K562 (cell line): Measurements from ENCODE around the gene C13orf46. TPM values are rescaled to one million over a fixed set of nuclear protein-coding genes. Genes with fewer than 3 reads are reported as not detected.

ENCODE experiments used
- ATAC-seq: fragments of 200-7000 bp; cut with Tn5 transposase; 3 replicates; pipeline ENCODE4 v1.9.1; 2020; ENCODE audit warnings: moderate library complexity
- BruUV-seq: library from RNA; stranded (reverse); fragments of 400-500 nt; replicated peaks from 2 replicates; lab custom pipeline; 2021; lab: Mats Ljungman, UMichigan
- CTCF ChIA-PET: fragments of 300-600 bp; formaldehyde crosslinking; extraction: SDS; loops from one replicate; lab custom pipeline; 2021; ENCODE audit warnings: low intra/inter-chr PET ratio; lab: Yijun Ruan, JAX
- POLR2A ChIA-PET: fragments of 300-600, 350-650 bp; sonication (Branson Sonifier 250); formaldehyde crosslinking; extraction: SDS; loops from one replicate; lab custom pipeline; 2021; ENCODE audit warnings: antibody characterized with exemption, inconsistent platforms; lab: Yijun Ruan, JAX
- DNase-seq, 4 experiments: peaks; one replicate each; pipeline versions ENCODE4 v3.0.0 to v3.0.0-alpha.2; 2011 to 2018; ENCODE audit warnings: low spot score in 3 of 4, mixed read lengths in 3 of 4; ENCODE audit errors: extremely low read depth in 1 of 4
- FAIRE-seq: peaks from 2 replicates; lab custom pipeline; 2011; peaks lifted over from hg19 to GRCh38; lab: Jason Lieb, UNC
- H2AFZ ChIP-seq: 2 replicates; pipeline ENCODE4 v1.6.0; 2011; ENCODE audit warnings: low read depth, low read length, control low read depth, inconsistent platforms
- H3K27ac ChIP-seq: fragments of 200-600 bp; 3 replicates; pipeline ENCODE4 v1.8.0; 2011; ENCODE audit warnings: low read depth, mild to moderate bottlenecking, control low read depth, inconsistent platforms, low read length, moderate library complexity, mixed read lengths; ENCODE audit errors: extremely low read depth
- H3K27me3 ChIP-seq, 2 experiments: fragments of 300-600 bp in 1 of 2; 2 replicates in 1 of 2; 3 replicates in 1 of 2; pipeline versions ENCODE4 v1.6.0 to v1.8.0; 2011; ENCODE audit warnings: inconsistent platforms in 2 of 2, low read length in 2 of 2, mild to moderate bottlenecking in 1 of 2, mixed read lengths in 1 of 2, moderate library complexity in 1 of 2; ENCODE audit not compliant: control insufficient read depth in 2 of 2, insufficient read depth in 2 of 2
- H3K36me3 ChIP-seq: fragments of 300-600 bp; 3 replicates; pipeline ENCODE4 v1.8.0; 2011; ENCODE audit warnings: mild to moderate bottlenecking, low read length, inconsistent platforms; ENCODE audit not compliant: control insufficient read depth, insufficient read depth
- H3K4me1 ChIP-seq, 2 experiments: fragments of 200-600 bp in 1 of 2; replicated peaks in 1 of 2; 2 replicates in 1 of 2; 3 replicates in 1 of 2; pipeline versions ENCODE4 v1.5.1 to v1.8.0; 2011; ENCODE audit warnings: inconsistent platforms in 2 of 2, low read length in 2 of 2, mild to moderate bottlenecking in 1 of 2, mixed read lengths in 1 of 2, moderate library complexity in 1 of 2; ENCODE audit not compliant: control insufficient read depth in 2 of 2, insufficient read depth in 2 of 2
- H3K4me2 ChIP-seq: 2 replicates; pipeline ENCODE4 v1.6.1; 2011; ENCODE audit warnings: low read length, control low read depth, inconsistent platforms, mixed read lengths; ENCODE audit not compliant: insufficient read depth
- H3K4me3 ChIP-seq: fragments of 200-600 bp; sonication (generic), shearing (Covaris generic); 2 replicates; pipeline ENCODE4 v1.5.1; 2016; ENCODE audit warnings: control low read depth, inconsistent platforms
- H3K79me2 ChIP-seq: fragments of 200-600 bp; 3 replicates; pipeline ENCODE4 v1.8.0; 2011; ENCODE audit warnings: low read length, inconsistent platforms; ENCODE audit not compliant: control insufficient read depth, insufficient read depth
- H3K9ac ChIP-seq, 2 experiments: 2 replicates each; pipeline versions ENCODE4 v1.6.0 to v1.6.1; 2011; ENCODE audit warnings: low read depth in 2 of 2, low read length in 2 of 2, control low read depth in 1 of 2, inconsistent platforms in 1 of 2, mild to moderate bottlenecking in 1 of 2, mixed read lengths in 1 of 2; ENCODE audit not compliant: insufficient read depth in 1 of 2
- H3K9me1 ChIP-seq: one replicate; pipeline ENCODE4 v1.6.0; 2011; ENCODE audit warnings: inconsistent platforms, mild to moderate bottlenecking, low read length, moderate library complexity; ENCODE audit not compliant: control insufficient read depth, insufficient read depth
- H3K9me3 ChIP-seq: replicated peaks from 2 replicates; pipeline ENCODE4 v1.5.1; 2011; ENCODE audit warnings: low read depth, low read length, inconsistent platforms; ENCODE audit not compliant: control insufficient read depth, insufficient read depth
- H4K20me1 ChIP-seq: replicated peaks from 2 replicates; pipeline ENCODE4 v1.6.1; 2011; ENCODE audit warnings: low read length, inconsistent platforms, mixed read lengths; ENCODE audit not compliant: control insufficient read depth, insufficient read depth
- CSDE1 ChIP-seq, 2 experiments: fragments of 450-650 bp; IDR thresholded peaks; 2 replicates each; pipeline ENCODE4 v1.6.1; 2016; ENCODE audit warnings: mild to moderate bottlenecking in 1 of 2
- FOXK1 ChIP-seq: sonication (generic); formaldehyde crosslinking; IDR thresholded peaks from 2 replicates; pipeline ENCODE4 v1.8.0; 2022; ENCODE audit warnings: missing genetic modification reagents, mild to moderate bottlenecking, borderline replicate concordance
- HDAC3 ChIP-seq: fragments of 450-650 bp; IDR thresholded peaks from 2 replicates; pipeline ENCODE4 v1.6.1; 2018; ENCODE audit warnings: borderline replicate concordance, mild to moderate bottlenecking, moderate library complexity; ENCODE audit not compliant: partially characterized antibody
- KAT2B ChIP-seq: IDR thresholded peaks from one replicate; pipeline ENCODE4 v1.6.1; 2012; ENCODE audit warnings: low read depth, mild to moderate bottlenecking, control low read depth, inconsistent platforms, low read length, moderate library complexity
- MITF ChIP-seq: IDR thresholded peaks from 2 replicates; pipeline ENCODE4 v1.6.1; 2014; ENCODE audit warnings: antibody characterized with exemption
- MXI1 ChIP-seq: IDR thresholded peaks from 2 replicates; pipeline ENCODE4 v1.6.1; 2011; ENCODE audit warnings: low read depth, mild to moderate bottlenecking, improper control_type of control experiment, low read length
- POLR2G ChIP-seq: fragments of 200-400 bp; formaldehyde crosslinking; IDR thresholded peaks from 2 replicates; pipeline ENCODE4 v1.6.1; 2017; ENCODE audit warnings: low read depth, mild to moderate bottlenecking, antibody characterized with exemption, low read length, moderate library complexity
- ZNF586 ChIP-seq: fragments of 450-650 bp; formaldehyde crosslinking; conservative IDR thresholded peaks from 2 replicates; pipeline ENCODE4 v1.4.0; 2020; ENCODE audit warnings: mild to moderate bottlenecking, moderate library complexity
- WGBS: fragments of 100-300 bp; shearing (Covaris generic); methylation state at CpG from one replicate; pipeline ENCODE4 v1.1.6; 2016; ENCODE audit warnings: low coverage, mixed read lengths; ENCODE audit not compliant: insufficient coverage; ENCODE audit errors: missing lambda C conversion rate; 5-methylcytosine and 5-hydroxymethylcytosine counted together
- in situ Hi-C: fragments of 300-500 bp; cut with MboI; formaldehyde crosslinking; loops from 4 replicates; pipeline ENCODE4 v1.15.0; 2018; ENCODE audit warnings: inconsistent platforms, mixed read lengths
- intact Hi-C: fragments of 100-400 bp; cut with micrococcal nuclease; formaldehyde crosslinking; loops from 2 replicates; pipeline ENCODE4 v1.14.2; 2022
- polyA plus RNA-seq, 8 experiments: library from polyadenylated mRNA; depleted of rRNA in 4 of 8; stranded (reverse) in 5 of 8; unstranded in 3 of 8; fragments of >200 nt; fragmentation: Nextera tagmentation in 2 of 8; fragmentation: Illumina TruSeq in 1 of 8; extraction: Ambion mirVana in 2 of 8; extraction: Trizol in 1 of 8; gene quantifications; 2 replicates each; pipeline versions ENCODE4 v1.2.1 to v1.2.3, GENCODE V29; 2011 to 2014; ENCODE audit warnings: inconsistent platforms in 1 of 8, missing spikeins in 1 of 8
- total RNA-seq, 7 experiments: library from RNA; depleted of rRNA in 6 of 7; stranded (reverse); fragments of >200 nt in 6 of 7; fragmentation: Illumina TruSeq in 2 of 7; extraction: Trizol in 2 of 7; gene quantifications; 2 replicates each; pipeline versions ENCODE4 v1.2.1 to v1.2.3, GENCODE V29; 2011 to 2021; ENCODE audit warnings: low replicate concordance in 1 of 7
- TF ChIP-seq, protein P1 (sequence below): fragments of 450-650 bp; formaldehyde crosslinking; IDR thresholded peaks from 2 replicates; pipeline ENCODE4 v1.4.0; 2020; ENCODE audit warnings: mild to moderate bottlenecking, moderate library complexity

The C13orf46 gene
- total and polyA plus RNA-seq, 9 of the 15 experiments (the other 6 are each of a cell fraction or from before 2014, with no cell fraction given), result 0.04 to 0.24 (median 0.05) TPM; not detected in 4

GRCh38 chr13:113981194-113981605, 7.3 kb upstream of the C13orf46 start:
- no peaks in the 10 kb centered on the region for H3K27me3 ChIP-seq
- CTCF ChIA-PET, result no interaction called here
- peaks cover 0 to 4% of the 10 kb centered on the region in 2 experiments; a peak in 1 of 5 replicates for H3K4me1 ChIP-seq
- no peak for ATAC-seq
- BruUV-seq, result no TSS peak
- peaks cover 32% of the 10 kb centered on the region; the same call in 2 of the 3 replicates for H3K36me3 ChIP-seq
- no peak for FAIRE-seq
- intact Hi-C loops (no loop called here), in situ Hi-C loops (no loop called here)
- POLR2A ChIA-PET, result no interaction called here
- no peak overlapping the region for H3K9ac ChIP-seq
- H3K4me3 ChIP-seq, result no peak overlapping the region
- H2AFZ ChIP-seq, result no peak overlapping the region
- no peak overlapping the region for H3K4me2 ChIP-seq
- DNase-seq, result no peak
- no peak overlapping the region for H3K27ac ChIP-seq
- H3K9me3 ChIP-seq, result no peaks in the 10 kb centered on the region
- TF ChIP-seq MXI1 (no peak), POLR2G (0 out of 2 replicates have a peak, but pooled peaks have one; percentile 27)
- H4K20me1 ChIP-seq, result no peaks in the 10 kb centered on the region
- H3K9me1 ChIP-seq, result no peaks in the 10 kb centered on the region
- no peaks in the 10 kb centered on the region for H3K79me2 ChIP-seq
- 100% methylated on average over 5 of the region's 16 CpGs for WGBS

DNA sequence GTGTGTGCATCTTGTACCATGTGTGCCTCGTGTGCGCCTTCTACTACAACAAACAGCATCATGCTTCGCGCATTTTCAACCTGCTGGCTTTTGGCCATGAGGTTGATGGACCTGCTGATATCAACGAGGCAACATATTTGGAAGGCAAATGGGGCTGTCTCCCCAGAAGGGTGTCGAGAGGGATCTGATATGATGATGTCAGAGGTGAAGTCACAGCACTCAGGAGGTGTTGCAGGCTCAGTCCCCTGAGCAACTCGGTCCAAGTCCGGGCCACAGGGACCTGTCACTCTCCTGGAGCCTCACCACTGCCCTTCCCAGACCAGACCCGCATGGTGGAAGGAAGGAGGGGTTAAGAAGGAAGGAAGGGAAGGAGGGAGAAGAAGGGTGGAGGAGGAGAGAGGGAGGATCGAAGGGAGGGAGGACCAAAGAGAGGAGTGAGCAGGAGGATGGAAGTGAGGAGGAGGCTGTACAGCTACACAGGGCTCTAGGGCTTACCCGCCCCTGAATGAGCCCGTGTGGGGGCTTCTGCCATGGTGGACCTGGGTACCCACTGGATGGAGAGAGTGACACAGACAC, 6.7 kb upstream of the C13orf46 start:
- ATAC-seq (no peak), DNase-seq (no peak), FAIRE-seq (no peak)
- in situ Hi-C loops, result no loop called here
- Histone ChIP-seq H3K36me3 (peaks cover 32% of the 10 kb centered on the region; the same call in 2 of the 3 replicates), H3K9me1 (no peaks in the 10 kb centered on the region), H3K9me3 (no peaks in the 10 kb centered on the region), H3K4me2 (no peak overlapping the region), H2AFZ (no peak overlapping the region), H3K9ac (no peak overlapping the region), H4K20me1 (no peaks in the 10 kb centered on the region), H3K27me3 (no peaks in the 10 kb centered on the region), H3K4me3 (no peak overlapping the region), H3K27ac (no peak overlapping the region), H3K79me2 (no peaks in the 10 kb centered on the region), H3K4me1 (peaks cover 0 to 4% of the 10 kb centered on the region in 2 experiments; a peak in 1 of 5 replicates)
- TF ChIP-seq ZNF586 (CRISPR knock-in tag) (no peak), FOXK1 (CRISPR knock-in tag) (no peak), CSDE1 (IDR thresholded peaks at IDR 0.05) (no peak), KAT2B (no peak), HDAC3 (no peak), MITF (no peak)
- TF ChIP-seq, protein P1, sequence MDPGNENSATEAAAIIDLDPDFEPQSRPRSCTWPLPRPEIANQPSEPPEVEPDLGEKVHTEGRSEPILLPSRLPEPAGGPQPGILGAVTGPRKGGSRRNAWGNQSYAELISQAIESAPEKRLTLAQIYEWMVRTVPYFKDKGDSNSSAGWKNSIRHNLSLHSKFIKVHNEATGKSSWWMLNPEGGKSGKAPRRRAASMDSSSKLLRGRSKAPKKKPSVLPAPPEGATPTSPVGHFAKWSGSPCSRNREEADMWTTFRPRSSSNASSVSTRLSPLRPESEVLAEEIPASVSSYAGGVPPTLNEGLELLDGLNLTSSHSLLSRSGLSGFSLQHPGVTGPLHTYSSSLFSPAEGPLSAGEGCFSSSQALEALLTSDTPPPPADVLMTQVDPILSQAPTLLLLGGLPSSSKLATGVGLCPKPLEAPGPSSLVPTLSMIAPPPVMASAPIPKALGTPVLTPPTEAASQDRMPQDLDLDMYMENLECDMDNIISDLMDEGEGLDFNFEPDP (CRISPR knock-in tag), result no peak
- intact Hi-C loops, result no loop called here
- WGBS, result 94% methylated on average over 10 of the region's 12 CpGs
- BruUV-seq, result no TSS peak
- CTCF ChIA-PET, result no interaction called here
- POLR2A ChIA-PET, result no interaction called here
